AML-193 (cell line): ENCODE results near the gene GRAPL.
"Not testable (repeated sequence)": the region's sequence is repeated elsewhere in the genome, so short reads cannot be mapped to it uniquely, and the experiment has no call there.

Source experiments
- DNase-seq, 2 experiments: peaks; one replicate each; lab custom pipeline; 2025; lab: John Stamatoyannopoulos, UW

Gene GRAPL

DNA sequence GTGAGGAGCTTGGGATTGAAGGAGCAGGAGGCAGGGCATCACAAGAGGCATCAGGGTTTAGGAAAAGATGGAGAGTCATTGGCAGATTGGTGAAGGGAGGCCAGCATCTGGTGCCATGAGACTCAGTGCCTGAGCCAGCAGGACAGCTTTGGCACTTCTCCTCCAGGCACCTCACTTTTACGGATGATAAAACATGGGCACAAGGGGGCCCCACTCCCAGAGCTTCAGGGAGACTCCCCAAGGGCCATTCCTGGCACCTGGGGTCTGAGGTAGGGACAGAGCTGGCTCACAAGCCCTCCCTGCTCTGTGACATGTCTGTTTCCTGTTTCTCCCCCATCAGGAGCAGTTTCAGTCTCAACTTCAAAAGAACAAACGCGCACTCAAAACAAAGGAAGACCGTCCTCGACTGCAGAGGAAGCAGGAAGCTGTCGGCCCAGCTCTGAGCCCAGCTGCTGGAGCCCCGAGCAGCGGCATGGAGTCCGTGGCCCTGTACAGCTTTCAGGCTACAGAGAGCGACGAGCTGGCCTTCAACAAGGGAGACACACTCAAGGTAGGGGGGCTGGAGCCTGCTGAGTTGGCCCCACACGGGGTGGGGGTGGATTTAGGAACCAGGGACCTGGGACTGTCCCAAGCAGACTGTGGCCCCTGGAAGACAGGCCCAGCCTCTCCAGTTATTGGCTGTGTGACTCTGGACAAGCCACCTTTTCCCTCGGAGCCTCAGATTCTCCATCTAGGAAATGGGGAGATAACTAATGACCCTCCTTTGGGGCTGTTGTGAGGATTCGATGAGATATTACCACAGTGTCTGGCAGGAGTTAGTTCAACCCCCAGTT is at the start of gene GRAPL:
Gene GRAPL (plus strand): TSS at position 442 of the 833 bp plus-strand sequence. CDS start 31 bp downstream, at position 473.
- not testable (repeated sequence) for DNase-seq

DNA sequence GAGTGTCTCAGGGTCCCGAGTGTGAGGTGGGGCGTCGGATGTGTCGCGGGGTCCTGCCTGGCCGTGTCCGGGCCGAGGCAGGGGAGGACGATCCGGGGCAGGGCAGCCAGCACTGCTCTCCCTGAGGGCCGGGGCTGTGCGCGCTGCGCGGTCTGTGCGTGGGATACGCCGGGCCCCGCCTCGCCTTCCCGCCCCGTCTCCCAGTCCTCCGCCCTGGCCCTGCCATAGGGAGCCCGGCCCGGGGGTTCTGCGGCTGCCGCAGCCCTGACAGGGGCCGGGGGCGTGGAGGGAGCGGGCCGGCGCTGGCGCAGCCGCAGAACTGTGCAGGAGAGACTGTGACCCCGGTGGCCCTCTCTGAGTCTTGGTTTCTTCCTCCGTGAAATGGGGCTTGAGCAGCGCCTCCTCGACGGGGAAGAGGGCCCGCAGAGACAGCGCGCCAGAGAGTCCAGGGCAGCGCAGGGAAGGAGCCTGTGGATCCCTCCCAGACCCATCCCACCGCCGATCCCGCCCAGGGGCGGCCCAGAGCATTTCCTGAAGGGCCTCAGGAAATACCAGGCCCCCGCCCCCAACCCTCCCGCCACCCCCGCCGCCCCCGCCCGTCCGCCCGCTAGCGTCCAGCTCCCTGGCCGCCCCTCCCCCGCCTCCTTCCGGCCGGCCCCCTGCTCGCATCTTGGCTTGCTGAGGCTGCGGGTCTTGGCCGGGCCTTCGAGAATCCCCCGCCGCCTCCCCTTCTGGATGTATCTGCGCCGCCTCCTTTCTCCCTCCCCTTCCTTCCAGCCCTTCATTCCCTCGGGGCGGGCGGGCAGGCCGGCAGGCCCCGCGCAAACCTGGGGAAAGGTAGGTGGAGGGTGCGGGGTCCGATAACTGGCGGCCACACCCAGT is 38.3 kb upstream of the GRAPL start:
- DNase-seq = not testable (repeated sequence)

DNA sequence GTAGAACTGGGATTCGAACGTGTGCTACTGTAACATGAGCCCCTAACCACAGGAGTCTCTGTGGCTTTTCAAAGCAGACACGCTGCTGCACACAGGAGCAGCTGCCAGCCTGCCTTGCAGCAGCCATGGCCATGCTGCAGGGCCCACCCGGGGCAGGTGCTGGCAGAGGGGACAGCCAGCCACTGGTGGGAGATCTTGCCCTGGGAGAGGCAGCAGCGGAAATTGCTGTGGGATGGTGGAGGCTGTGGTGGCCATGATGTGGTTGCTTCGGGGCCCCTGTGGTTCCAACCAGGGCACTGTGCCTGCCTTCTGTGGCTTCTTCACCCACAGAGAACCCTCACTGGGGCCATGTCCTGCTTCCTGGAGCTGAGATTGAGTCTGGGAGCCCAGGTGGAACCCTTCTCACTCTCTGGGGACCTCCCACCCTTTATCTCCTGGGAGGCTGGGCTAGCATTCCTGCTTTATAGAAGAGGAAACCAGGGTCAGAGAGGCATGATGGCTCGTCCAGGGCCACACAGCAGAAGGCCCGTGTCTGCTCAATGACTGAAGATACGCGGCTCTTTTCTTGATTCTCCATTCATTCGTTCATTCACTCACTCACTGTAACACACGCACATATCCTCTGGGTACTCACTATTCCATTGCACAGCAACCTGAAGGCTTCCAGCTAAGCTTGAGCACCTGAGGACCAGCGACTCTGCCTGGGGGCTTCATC is 37.2 kb upstream of the GRAPL start:
- not testable (repeated sequence) for DNase-seq

DNA sequence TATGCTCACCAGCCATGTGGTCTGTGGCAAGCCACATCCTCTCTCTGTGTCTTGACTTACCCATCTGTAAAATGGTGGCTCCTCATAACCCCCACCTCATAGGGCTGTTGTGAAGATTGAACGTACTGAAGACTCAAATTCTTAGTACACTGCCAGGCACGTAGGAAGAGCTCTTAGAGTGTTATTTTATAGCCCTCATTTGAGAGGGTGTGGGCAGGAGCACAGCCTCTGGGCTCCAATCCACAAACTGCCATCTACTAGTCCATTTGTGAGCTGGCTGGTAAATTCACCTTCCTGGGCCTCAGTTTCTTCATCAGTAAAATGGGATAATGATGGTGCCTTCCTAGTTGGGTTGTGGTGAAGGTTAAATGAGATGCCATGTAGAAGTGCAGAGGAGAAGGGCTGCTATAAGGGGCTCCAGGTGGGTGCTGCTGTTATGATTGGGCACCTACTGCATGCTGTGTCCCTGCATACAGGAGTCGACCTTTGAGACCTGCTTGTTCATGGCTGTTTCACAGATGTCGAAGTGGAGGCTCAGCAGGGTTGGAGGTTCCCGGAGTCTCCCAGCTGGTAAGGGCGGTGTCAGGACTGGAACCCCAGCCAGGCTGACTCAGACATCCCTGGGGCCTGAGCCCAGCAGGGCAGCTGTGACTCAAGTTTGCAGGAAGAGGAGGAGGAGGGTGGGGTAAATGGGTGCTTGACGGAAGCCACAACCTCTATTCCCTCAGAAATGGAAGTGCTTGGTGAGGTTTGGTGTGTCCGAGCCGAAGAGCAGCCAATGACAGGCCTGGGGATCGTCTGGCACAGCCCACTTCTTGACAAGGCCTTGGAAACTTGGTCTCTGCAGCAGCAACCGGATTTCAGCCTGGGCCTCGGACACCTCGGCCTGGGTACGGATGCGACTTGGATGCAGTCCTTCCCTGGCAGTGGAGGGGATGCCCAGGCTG is 34.4 kb upstream of the GRAPL start:
- DNase-seq = not testable (repeated sequence)

DNA sequence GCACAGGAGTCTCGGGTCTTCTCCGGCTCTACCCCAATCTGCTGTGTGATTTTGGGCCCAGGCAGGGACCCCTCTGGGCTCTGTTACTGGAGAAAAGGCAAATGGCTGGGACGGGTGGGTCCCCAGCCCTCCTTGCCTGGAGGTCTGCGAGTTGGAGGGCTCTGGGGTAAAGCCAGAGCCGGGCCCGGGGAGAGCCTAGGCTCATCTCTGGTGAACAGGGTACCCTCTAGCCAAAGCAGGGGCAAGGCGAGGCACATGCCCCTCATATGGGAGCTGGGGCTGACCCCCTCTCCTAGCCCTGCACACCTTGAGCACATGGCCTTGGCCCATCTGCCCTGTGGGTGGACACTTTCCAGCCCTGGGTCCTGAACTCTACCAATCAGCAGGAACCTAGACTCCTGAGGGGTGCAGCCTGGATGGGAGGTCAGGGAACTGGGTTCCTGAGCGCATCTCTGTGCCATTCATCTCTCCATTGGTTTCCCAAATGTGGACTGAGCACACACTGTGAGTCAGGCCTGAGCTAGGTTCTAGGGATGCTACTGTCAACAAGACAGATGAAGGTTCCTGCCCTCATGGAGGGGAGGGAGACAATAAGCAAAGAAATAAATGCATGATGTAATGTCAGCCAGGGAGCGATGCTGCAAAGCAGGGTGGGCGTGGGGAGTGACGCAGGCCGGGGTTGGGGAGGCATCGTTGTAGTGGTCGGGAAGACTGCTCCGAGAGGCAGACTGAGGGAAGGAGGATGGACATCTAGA is 33.5 kb upstream of the GRAPL start:
- DNase-seq = not testable (repeated sequence)

GRCh38 chr17:19108517-19108916 is 18.9 kb upstream of the GRAPL start:
- DNase-seq = not testable (repeated sequence)

GRCh38 chr17:19110189-19111097 is 16.9 kb upstream of the GRAPL start:
- DNase-seq = not testable (repeated sequence)

DNA sequence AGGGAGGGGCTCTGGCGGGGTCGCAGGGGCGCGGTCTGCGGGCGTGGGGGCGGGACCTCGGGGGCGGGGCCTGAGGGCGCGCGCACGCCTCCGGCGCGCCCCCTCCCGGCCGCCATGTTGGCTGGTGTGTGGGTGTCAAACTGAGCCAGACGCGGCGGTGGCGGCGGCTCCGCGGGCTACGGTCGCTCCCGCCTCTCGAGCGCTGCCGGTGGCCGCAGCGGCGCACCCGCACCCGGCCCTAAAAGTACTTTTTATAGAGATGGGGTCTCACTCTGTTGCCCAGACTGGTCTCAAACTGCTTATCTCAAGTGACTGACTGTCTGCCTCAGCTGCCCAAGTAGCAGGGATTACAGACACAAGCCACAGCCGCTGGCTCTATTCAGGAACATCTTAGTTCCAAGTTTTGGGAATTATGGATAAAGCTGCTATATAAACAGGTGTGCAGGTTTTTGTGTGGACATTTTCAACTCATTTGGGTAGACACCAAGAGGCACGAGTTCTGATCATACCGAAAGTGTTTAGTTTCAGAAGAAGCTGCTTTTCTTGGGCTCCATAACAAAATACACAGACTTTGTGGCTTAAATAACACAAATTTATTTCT is 16.2 kb upstream of the GRAPL start:
- not testable (repeated sequence) for DNase-seq

DNA sequence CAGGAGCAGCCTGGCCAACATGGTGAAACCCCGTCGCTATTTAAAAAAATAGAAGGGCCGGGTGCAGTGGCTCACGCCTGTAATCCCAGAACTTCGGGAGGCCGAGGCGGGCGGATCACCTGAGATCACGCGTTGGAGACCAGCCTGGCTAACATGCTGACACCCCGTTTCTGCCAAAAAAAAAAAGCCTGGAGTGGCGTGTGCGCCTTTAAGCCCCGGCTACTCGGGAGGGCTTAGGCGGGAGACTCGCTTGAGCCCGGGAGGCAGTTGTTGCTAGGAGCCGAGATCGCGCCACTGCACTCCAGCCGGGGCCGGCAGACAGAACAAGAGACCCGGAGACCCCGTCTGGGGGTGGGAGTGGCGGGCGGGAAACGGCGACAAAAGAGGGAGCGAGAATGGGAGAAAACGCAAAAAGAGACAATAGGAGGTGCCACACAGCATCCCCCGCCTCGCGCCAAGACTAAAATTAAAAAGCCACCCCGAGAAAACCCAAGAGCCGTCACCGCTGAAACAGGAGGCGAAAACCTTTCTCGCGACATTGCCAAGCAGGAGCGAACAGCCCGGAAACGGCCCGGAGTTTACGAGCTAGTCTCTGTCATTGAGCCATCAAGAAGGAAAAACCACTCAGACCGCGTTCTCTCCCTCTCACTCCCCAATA is 15.5 kb upstream of the GRAPL start:
- DNase-seq = not testable (repeated sequence)

GRCh38 chr17:19112459-19112826 is 14.9 kb upstream of the GRAPL start:
- DNase-seq = not testable (repeated sequence)

GRCh38 chr17:19118695-19119094 is 8.7 kb upstream of the GRAPL start:
- DNase-seq = not testable (repeated sequence)

- not testable (repeated sequence) for DNase-seq
These were observed 2.1 kb upstream of the GRAPL start for GRCh38 chr17:19125289-19125688.

GRCh38 chr17:19129500-19129899 is 2.1 kb downstream of the GRAPL start:
- not testable (repeated sequence) for DNase-seq

- not testable (repeated sequence) for DNase-seq
These were observed 3.7 kb downstream of the GRAPL start for GRCh38 chr17:19131108-19131507.

GRCh38 chr17:19131772-19132171 is 4.4 kb downstream of the GRAPL start:
- DNase-seq = not testable (repeated sequence)

DNA sequence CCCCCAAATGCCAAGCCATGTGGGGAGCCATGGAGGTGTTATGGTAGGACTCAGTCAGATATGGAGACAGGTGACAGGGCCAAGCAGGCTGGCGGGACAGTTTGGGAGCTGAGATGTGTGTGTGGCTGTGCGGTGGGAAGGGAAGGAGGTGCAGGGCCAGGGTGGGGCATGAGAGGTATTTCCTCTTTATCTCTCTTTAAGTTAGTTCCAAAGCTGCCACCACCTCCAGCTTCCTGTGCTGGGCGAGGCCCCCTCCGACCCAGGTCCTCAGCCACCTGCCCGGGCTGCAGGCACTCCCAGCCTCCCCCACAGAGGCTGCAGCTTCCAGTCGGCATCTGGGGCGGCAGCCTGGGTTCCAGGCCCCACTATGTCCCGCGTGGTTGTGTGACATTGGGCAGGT is 6.4 kb downstream of the GRAPL start:
- not testable (repeated sequence) for DNase-seq

- DNase-seq = not testable (repeated sequence)
These were observed 8.0 kb downstream of the GRAPL start for GRCh38 chr17:19135391-19135790.

GRCh38 chr17:19136138-19136537 is 8.7 kb downstream of the GRAPL start:
- DNase-seq = not testable (repeated sequence)
